GM12891 (cell line): ENCODE measurements around the gene TMEM271. TPM values are rescaled to one million over a fixed set of nuclear protein-coding genes. Genes with fewer than 3 reads are reported as not detected.

Experiments
- DNase-seq: peaks from one replicate; pipeline ENCODE4 v3.0.0; 2011; ENCODE audit warnings: low spot score; ENCODE audit not compliant: insufficient read length
- FAIRE-seq: peaks from 2 replicates; lab custom pipeline; 2011; peaks lifted over from hg19 to GRCh38; lab: Jason Lieb, UNC
- PAX5 ChIP-seq: IDR thresholded peaks from 2 replicates; pipeline ENCODE4 v1.6.1; 2011; ENCODE audit warnings: low read length, moderate library complexity, mild to moderate bottlenecking; ENCODE audit not compliant: insufficient read depth, severe bottlenecking
- POLR2A ChIP-seq: IDR thresholded peaks from 2 replicates; pipeline ENCODE4 v1.6.1; 2011; ENCODE audit warnings: low read depth, low read length, control low read depth
- POLR2AphosphoS5 ChIP-seq: IDR thresholded peaks from 2 replicates; pipeline ENCODE4 v1.6.1; 2011; ENCODE audit warnings: low read depth, low read length, control low read depth
- POU2F2 ChIP-seq: IDR thresholded peaks from 2 replicates; pipeline ENCODE4 v1.6.1; 2011; ENCODE audit warnings: low read depth, mild to moderate bottlenecking, control low read depth, low read length, moderate library complexity
- SPI1 ChIP-seq: IDR thresholded peaks from 2 replicates; pipeline ENCODE4 v1.6.1; 2011; ENCODE audit warnings: low read depth, low read length, control low read depth
- TAF1 ChIP-seq: IDR thresholded peaks from 2 replicates; pipeline ENCODE4 v1.6.1; 2011; ENCODE audit warnings: low read depth, low read length, control low read depth
- polyA plus RNA-seq: library from polyadenylated mRNA; unstranded; fragments of >200 nt; gene quantifications from one replicate; pipeline ENCODE4 v1.2.1, GENCODE V29; 2012; ENCODE audit warnings: low read depth, missing spikeins, inconsistent platforms; ENCODE audit not compliant: missing spikeins

Gene TMEM271
- not detected for polyA plus RNA-seq

GRCh38 chr4:576245-576821 lies at the start of gene TMEM271:
TMEM271 (minus strand) TSS chr4:576295; CDS start chr4:576062, 233 bp downstream.
- FAIRE-seq (no peak), DNase-seq (no peak)
- no peak for TF ChIP-seq POLR2AphosphoS5
- TF ChIP-seq PAX5: no peak
- TF ChIP-seq SPI1: no peak
- TF ChIP-seq POLR2A: no peak
- TF ChIP-seq POU2F2: no peak
- no peak for TF ChIP-seq TAF1

- FAIRE-seq (no peak), DNase-seq (no peak)
- TF ChIP-seq POLR2A: no peak
- TF ChIP-seq POLR2AphosphoS5: no peak
- TF ChIP-seq TAF1: no peak
- no peak for TF ChIP-seq PAX5
- TF ChIP-seq POU2F2: no peak
- TF ChIP-seq SPI1: no peak
Measured at GRCh38 chr4:625631-626161, 49.6 kb upstream of the TMEM271 start.

GRCh38 chr4:624705-625590 lies 48.9 kb upstream of the TMEM271 start, which contains the start of gene PDE6B:
PDE6B (plus strand) TSS chr4:625573; CDS start chr4:625627, 54 bp downstream.
- no peak for FAIRE-seq
- DNase-seq: no peak
- TF ChIP-seq TAF1 (no peak), SPI1 (no peak), POU2F2 (no peak), POLR2A (no peak), PAX5 (no peak), POLR2AphosphoS5 (no peak)

GRCh38 chr4:623914-624566 lies 47.9 kb upstream of the TMEM271 start:
- no peak for DNase-seq
- TF ChIP-seq PAX5 (no peak), POLR2A (no peak), POLR2AphosphoS5 (no peak)
- no peak for FAIRE-seq

GRCh38 chr4:622996-623913 lies 47.2 kb upstream of the TMEM271 start:
- FAIRE-seq (no peak), DNase-seq (no peak)
- TF ChIP-seq POU2F2 (no peak), PAX5 (no peak), TAF1 (no peak), POLR2AphosphoS5 (no peak), POLR2A (no peak), SPI1 (no peak)

- no peak for DNase-seq
Measured at GRCh38 chr4:622071-622995, 46.2 kb upstream of the TMEM271 start.

GRCh38 chr4:621296-622070 lies 45.4 kb upstream of the TMEM271 start:
- TF ChIP-seq POU2F2 (no peak), TAF1 (no peak), POLR2A (no peak), PAX5 (no peak), SPI1 (no peak), POLR2AphosphoS5 (no peak)
- FAIRE-seq: no peak

More at GRCh38 chr4:622071-622995, 46.2 kb upstream of the TMEM271 start:
- TF ChIP-seq SPI1: no peak
- no peak for TF ChIP-seq TAF1
- TF ChIP-seq POLR2A: no peak
- no peak for TF ChIP-seq PAX5
- TF ChIP-seq POLR2AphosphoS5: no peak
- TF ChIP-seq POU2F2: no peak
- peak; percentile 51 for FAIRE-seq

More at GRCh38 chr4:621296-622070, 45.4 kb upstream of the TMEM271 start:
- no peak for DNase-seq
